ENCODE data around the gene LRCH1. TPM values are rescaled to one million over a fixed set of nuclear protein-coding genes. Genes with fewer than 3 reads are reported as not detected.

Gene LRCH1
- total and polyA plus RNA-seq, 4 donors, result 2.6 to 6.6 (median 3.4) TPM

GRCh38 chr13:46562152-46562551, 9.2 kb downstream of the LRCH1 start:
- Histone ChIP-seq H3K36me3 (ENCODE audit: control insufficient read depth in 4 of 4, insufficient read depth in 3 of 4, low read depth in 1 of 4, low read length in 3 of 4) (no peaks in the 10 kb centered on the region), H3K27me3 (ENCODE audit: control insufficient read depth in 4 of 4, insufficient read depth in 4 of 4, low read length in 3 of 4) (no peaks in the 10 kb centered on the region), H3K9ac (ENCODE audit: low read depth in 1 of 2, low read length in 2 of 2) (no peak overlapping the region), H3K4me1 (ENCODE audit: control insufficient read depth in 4 of 4, insufficient read depth in 4 of 4, low read length in 3 of 4) (peaks cover 0 to 7% (median 3%) of the 10 kb centered on the region in 4 donors), H3K27ac (ENCODE audit: low read depth in 1 of 2, low read length in 2 of 2) (no peak overlapping the region), H3K4me3 (ENCODE audit: low read depth in 1 of 3, low read length in 3 of 3) (no peak overlapping the region), H3K9me3 (ENCODE audit: control insufficient read depth in 4 of 4, low read length in 3 of 4) (no peaks in the 10 kb centered on the region)
- 97% methylated on average over 2 of the region's 2 CpGs for WGBS
- no peak for DNase-seq (ENCODE audit: low spot score)
- TF ChIP-seq REST (IDR thresholded peaks at IDR 0.05) (no peak), FOXA1 (IDR thresholded peaks at IDR 0.05) (no peak), RXRA (IDR thresholded peaks at IDR 0.05) (no peak)

DNA sequence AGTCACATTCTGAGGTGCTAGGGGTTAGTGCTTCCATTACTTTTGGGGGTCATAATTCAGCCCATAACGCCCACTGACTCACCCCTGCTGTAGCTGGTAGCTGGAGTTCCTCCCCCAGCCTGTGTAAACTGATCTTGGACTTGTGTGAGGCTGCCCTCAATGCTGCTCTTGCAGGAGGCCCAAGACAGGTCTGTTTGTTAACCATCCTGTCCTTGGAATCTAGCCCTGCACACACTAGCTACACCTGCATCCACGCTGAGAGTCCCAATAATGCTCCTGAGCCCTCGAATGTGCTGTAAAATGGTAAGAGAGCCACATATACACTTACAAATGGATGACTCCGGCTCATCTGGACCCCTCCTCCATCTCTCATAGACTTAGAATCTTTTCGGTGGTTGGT, 9.6 kb downstream of the LRCH1 start:
- Histone ChIP-seq H3K27me3 (ENCODE audit: control insufficient read depth in 4 of 4, insufficient read depth in 4 of 4, low read length in 3 of 4) (no peaks in the 10 kb centered on the region), H3K9ac (ENCODE audit: low read depth in 1 of 2, low read length in 2 of 2) (no peak overlapping the region), H3K4me1 (ENCODE audit: control insufficient read depth in 4 of 4, insufficient read depth in 4 of 4, low read length in 3 of 4) (peaks cover 0 to 7% (median 3%) of the 10 kb centered on the region in 4 donors), H3K9me3 (ENCODE audit: control insufficient read depth in 4 of 4, low read length in 3 of 4) (no peaks in the 10 kb centered on the region), H3K27ac (ENCODE audit: low read depth in 1 of 2, low read length in 2 of 2) (no peak overlapping the region), H3K36me3 (ENCODE audit: control insufficient read depth in 4 of 4, insufficient read depth in 3 of 4, low read depth in 1 of 4, low read length in 3 of 4) (no peaks in the 10 kb centered on the region), H3K4me3 (ENCODE audit: low read depth in 1 of 3, low read length in 3 of 3) (no peak overlapping the region)
- no peak for DNase-seq (ENCODE audit: low spot score)
- WGBS, result 93% methylated on average over 5 of the region's 5 CpGs
- no peak for TF ChIP-seq FOXA1 (IDR thresholded peaks at IDR 0.05)

- H3K36me3 ChIP-seq (ENCODE audit: control insufficient read depth in 4 of 4, insufficient read depth in 3 of 4, low read depth in 1 of 4, low read length in 3 of 4), result no peaks in the 10 kb centered on the region
- no peak overlapping the region for H3K4me3 ChIP-seq (ENCODE audit: low read depth in 1 of 3, low read length in 3 of 3)
- peaks cover 0 to 10% (median 5%) of the 10 kb centered on the region in 4 donors for H3K4me1 ChIP-seq (ENCODE audit: control insufficient read depth in 4 of 4, insufficient read depth in 4 of 4, low read length in 3 of 4)
- 64% methylated on average over 7 of the region's 7 CpGs for WGBS
- no peak for DNase-seq (ENCODE audit: low spot score)
- H3K27ac ChIP-seq (ENCODE audit: low read depth in 1 of 2, low read length in 2 of 2), result no peak overlapping the region
- H3K27me3 ChIP-seq (ENCODE audit: control insufficient read depth in 4 of 4, insufficient read depth in 4 of 4, low read length in 3 of 4), result no peaks in the 10 kb centered on the region
- H3K9ac ChIP-seq (ENCODE audit: low read depth in 1 of 2, low read length in 2 of 2), result no peak overlapping the region
- no peaks in the 10 kb centered on the region for H3K9me3 ChIP-seq (ENCODE audit: control insufficient read depth in 4 of 4, low read length in 3 of 4)
- TF ChIP-seq FOXA2 (IDR thresholded peaks at IDR 0.05) (no peak), FOXA1 (IDR thresholded peaks at IDR 0.05) (no peak), YY1 (IDR thresholded peaks at IDR 0.05) (no peak), GABPA (IDR thresholded peaks at IDR 0.05 in 1 of 2, conservative IDR thresholded peaks at IDR 0.05 in 1 of 2) (no peak), TAF1 (conservative IDR thresholded peaks at IDR 0.05) (no peak), EGR1 (IDR thresholded peaks at IDR 0.05; ENCODE audit: low read depth in 2 of 2) (no peak), HNF4A (conservative IDR thresholded peaks at IDR 0.05) (no peak), RAD21 (IDR thresholded peaks at IDR 0.05) (no peak), REST (IDR thresholded peaks at IDR 0.05) (no peak), JUND (IDR thresholded peaks at IDR 0.05) (no peak), HNF4G (IDR thresholded peaks at IDR 0.05) (no peak), SP1 (IDR thresholded peaks at IDR 0.05) (no peak), RXRA (IDR thresholded peaks at IDR 0.05) (no peak)
- TF ChIP-seq, protein P1, sequence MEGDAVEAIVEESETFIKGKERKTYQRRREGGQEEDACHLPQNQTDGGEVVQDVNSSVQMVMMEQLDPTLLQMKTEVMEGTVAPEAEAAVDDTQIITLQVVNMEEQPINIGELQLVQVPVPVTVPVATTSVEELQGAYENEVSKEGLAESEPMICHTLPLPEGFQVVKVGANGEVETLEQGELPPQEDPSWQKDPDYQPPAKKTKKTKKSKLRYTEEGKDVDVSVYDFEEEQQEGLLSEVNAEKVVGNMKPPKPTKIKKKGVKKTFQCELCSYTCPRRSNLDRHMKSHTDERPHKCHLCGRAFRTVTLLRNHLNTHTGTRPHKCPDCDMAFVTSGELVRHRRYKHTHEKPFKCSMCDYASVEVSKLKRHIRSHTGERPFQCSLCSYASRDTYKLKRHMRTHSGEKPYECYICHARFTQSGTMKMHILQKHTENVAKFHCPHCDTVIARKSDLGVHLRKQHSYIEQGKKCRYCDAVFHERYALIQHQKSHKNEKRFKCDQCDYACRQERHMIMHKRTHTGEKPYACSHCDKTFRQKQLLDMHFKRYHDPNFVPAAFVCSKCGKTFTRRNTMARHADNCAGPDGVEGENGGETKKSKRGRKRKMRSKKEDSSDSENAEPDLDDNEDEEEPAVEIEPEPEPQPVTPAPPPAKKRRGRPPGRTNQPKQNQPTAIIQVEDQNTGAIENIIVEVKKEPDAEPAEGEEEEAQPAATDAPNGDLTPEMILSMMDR (IDR thresholded peaks at IDR 0.05; ENCODE audit: low read depth, low read length, missing input control), result no peak
- TF ChIP-seq, protein P2, sequence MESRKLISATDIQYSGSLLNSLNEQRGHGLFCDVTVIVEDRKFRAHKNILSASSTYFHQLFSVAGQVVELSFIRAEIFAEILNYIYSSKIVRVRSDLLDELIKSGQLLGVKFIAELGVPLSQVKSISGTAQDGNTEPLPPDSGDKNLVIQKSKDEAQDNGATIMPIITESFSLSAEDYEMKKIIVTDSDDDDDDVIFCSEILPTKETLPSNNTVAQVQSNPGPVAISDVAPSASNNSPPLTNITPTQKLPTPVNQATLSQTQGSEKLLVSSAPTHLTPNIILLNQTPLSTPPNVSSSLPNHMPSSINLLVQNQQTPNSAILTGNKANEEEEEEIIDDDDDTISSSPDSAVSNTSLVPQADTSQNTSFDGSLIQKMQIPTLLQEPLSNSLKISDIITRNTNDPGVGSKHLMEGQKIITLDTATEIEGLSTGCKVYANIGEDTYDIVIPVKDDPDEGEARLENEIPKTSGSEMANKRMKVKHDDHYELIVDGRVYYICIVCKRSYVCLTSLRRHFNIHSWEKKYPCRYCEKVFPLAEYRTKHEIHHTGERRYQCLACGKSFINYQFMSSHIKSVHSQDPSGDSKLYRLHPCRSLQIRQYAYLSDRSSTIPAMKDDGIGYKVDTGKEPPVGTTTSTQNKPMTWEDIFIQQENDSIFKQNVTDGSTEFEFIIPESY (IDR thresholded peaks at IDR 0.05), result no peak
These were observed 13.1 kb downstream of the LRCH1 start for GRCh38 chr13:46565808-46566750.
